GM19043 (cell line): ENCODE data around the gene NAMPT.
A peak's percentile ranks its signal among the peaks of the same experiment; 100 is the strongest.
"Not testable (repeated sequence)": the region's sequence is repeated elsewhere in the genome, so short reads cannot be mapped to it uniquely, and the experiment has no call there.

ENCODE experiments used
- ATAC-seq: cut with Tn5 transposase; IDR thresholded peaks from one replicate; pipeline ENCODE4 v1.9.1; 2021; ENCODE audit warnings: low read depth; ENCODE audit not compliant: unreplicated experiment

NAMPT gene

GRCh38 chr7:106305732-106306131 lies 20.9 kb upstream of the NAMPT start:
- ATAC-seq: no peak

DNA sequence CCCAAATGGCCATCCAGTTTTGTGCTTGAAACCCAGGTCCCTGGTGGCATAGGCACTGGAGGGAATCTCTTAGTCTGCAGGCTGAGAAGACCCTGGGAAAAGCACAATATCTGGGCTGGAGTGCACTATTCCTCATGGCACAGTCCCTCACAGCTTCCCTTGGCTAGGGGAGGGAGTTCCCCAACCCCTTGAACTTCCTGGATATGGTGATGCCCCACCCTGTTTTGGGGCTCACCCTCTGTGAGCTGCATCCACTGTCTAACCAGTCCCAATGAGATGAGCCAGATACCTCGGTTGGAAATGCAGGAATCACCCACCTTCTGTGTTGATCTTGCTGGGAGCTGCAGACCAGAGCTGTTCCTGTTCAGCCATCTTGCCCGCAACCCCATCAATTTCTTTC lies 19.8 kb upstream of the NAMPT start:
- no peak for ATAC-seq

DNA sequence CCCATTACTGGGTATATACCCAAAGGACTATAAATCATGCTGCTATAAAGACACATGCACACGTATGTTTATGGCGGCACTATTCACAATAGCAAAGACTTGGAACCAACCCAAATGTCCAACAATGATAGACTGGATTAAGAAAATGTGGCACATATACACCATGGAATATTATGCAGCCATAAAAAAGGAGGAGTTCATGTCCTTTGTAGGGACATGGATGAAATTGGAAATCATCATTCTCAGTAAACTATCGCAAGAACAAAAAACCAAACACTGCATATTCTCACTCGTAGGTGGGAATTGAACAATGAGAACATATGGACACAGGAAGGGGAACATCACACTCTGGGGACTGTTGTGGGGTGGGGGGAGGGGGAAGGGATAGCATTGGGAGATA lies 13.8 kb upstream of the NAMPT start:
- ATAC-seq: not testable (repeated sequence)

- ATAC-seq: not testable (repeated sequence)
Observed at GRCh38 chr7:106298155-106298554, 13.4 kb upstream of the NAMPT start.

DNA sequence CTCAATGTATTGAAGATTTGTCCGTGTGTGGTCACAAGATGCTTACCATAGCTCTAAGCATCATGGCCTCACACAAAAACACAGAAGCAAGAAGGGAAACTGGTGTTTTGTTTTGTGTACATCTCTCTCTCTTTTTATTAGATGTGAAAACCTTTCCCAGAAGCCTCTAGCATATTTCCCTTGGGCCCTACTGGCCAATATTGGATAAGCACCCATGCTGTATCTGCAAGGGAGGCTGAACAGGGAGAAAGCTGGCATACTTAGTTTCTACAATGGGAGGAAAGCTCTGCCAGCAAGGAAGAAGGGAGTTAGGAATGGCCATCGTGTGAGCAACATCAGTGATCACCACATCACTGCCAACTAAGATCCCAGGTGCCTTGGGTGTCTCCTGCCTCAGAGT lies 9.6 kb upstream of the NAMPT start:
- no peak for ATAC-seq

- ATAC-seq: no peak
Observed at GRCh38 chr7:106291247-106291646, 6.5 kb upstream of the NAMPT start.

DNA sequence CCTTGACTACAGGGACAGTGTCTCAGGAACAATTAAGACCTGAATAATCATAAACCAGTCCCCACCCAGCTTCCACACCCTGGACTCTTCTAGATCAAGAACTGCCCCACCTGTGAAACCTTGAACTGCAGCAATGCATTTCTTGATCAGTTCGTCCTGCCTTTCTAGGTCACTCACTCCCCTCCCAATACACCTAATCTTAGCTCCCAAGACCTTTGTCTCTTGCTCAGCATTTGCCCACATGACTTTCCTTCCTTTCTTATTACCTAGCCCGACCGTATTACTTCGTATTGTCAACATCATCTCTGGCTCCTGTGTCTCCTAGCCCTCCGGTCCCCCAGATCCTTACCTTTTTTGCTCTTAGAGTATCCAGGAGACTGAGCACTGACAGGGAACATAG lies 5.5 kb upstream of the NAMPT start:
- no peak for ATAC-seq

DNA sequence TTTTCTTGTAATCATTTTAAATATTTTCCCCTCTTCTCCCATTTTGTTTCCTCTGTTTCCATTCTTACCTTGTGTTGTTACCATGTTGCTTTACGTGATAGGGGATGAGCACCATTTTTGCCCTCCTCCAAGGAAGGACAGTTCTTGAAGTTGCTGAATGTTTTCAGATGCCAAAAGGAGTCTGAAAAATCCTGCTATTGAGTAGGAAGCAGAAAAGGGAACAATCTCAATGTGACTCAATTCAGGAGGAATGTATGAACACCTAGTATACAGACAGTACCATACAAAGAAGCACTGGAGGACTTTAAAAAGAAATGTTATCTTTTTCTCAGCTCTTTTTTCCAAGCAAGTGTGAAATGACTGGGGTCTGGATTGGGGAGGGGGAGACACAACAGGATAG lies 5.1 kb upstream of the NAMPT start:
- ATAC-seq: no peak

DNA sequence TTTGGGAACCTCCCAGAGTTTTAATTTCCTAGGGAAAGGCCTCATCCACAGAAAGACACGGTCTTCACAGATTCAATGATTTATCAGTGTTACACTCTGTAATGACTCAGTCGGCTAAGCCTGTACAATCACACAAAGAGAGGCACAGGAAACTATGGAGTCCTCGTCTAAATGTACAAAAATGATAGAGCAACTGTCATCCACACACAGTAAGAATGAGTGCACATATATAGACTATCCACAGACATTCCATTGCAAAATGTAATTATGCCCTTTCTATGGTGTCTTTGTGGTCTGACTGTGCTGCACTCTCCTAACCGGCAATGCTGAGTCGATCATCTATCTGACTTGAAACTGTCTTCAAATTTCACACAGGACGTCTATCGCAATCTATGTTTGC lies 3.5 kb upstream of the NAMPT start:
- no peak for ATAC-seq

DNA sequence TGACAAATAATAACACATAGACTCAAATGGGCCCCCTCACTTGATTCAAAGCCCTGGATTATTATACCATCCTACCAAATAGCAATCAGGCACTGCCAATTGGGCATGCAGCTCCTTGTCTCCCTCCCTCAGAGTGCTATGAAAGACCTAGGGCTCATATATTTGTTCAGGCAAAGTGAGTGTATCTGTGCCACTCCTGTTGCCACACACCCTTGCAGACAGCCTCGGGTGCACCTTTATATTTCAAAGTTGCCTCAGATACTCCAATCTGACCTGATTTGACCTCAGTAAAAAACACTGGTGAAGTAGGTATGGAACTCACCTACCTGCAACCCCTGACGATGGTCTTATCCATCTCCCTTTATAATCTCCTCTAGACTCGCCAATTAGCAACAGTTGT lies 3.0 kb upstream of the NAMPT start:
- ATAC-seq: no peak

DNA sequence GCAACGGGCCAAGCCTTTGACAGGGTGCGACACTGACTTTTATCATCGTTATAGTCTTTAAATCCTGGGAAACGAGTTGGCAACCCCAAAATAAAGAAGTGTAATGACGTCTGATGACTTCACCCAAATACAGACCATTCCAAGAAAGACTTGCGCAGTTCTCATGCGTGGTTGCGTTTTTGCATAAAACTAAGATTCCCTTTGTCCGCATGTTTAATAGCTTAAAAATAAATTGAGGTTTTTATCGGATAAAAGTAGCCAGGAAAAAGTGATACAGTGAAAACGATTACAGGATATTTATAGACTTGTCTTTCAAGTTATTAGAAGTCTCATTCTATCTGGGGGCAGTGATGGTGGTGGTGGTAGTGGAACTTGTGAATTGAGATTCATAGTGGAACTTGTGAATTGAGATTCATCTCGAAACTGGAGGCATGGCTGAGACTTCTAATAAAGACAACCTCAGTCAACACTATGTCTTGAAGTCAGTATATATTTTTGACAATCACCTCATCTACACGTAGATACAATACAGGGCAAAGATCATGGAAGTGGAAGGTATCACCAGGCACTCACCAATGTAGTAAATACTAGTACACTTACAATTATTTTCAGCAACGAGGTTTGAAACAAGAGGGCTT lies 1.2 kb upstream of the NAMPT start:
- ATAC-seq: peak; percentile 37

GRCh38 chr7:106285051-106285854 lies 470 bp upstream of the NAMPT start:
- ATAC-seq: peak; percentile 75

DNA sequence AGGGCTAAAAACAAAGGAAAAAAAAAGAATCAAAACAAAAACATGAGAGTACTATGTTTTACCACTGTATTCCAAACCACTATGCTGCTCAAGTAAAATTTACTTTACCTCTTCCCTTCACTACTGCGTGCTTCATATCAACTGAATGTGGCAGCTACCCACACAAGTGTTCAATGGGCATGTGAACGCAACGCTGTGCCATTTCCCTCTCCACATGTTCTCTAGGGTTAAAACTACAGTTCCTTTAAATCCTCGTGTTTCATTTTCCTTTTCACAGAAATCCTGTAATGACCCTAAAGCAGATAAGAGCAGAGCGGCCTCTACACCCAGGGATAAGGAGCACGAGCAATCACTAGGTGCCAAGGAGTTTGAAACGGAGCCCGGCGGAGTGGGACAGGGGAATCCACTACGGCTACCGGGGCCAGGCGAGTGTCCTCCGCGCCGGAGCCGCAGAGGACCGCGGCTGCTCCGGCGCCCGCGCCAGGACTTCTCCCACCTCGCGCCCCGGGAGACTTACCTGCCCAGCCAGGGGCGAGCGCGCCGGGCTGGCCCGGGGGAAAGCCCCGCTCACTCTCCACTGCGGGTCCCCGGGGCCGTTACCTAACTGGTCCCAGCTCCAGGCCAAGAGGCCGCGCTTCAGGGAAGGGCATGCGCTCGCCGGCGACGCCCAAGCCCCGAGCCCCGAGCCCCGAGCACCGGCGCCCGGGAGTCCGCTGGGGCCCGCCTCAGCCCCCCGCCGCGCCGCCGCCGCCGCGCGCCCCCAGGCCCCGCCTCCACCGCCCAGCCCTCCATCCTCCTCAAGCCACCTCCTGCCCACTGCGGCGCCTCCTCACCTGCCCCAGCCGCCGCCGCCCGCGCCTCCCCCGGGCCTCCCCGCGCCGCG lies 711 bp downstream of the NAMPT start:
- ATAC-seq: no peak

GRCh38 chr7:106283501-106283830 lies 1.3 kb downstream of the NAMPT start:
- no peak for ATAC-seq

- no peak for ATAC-seq
Observed at GRCh38 chr7:106282852-106283251, 1.9 kb downstream of the NAMPT start.

GRCh38 chr7:106282390-106282789 lies 2.4 kb downstream of the NAMPT start:
- ATAC-seq: no peak

- ATAC-seq: no peak
Observed at GRCh38 chr7:106281585-106282318, 3.0 kb downstream of the NAMPT start.

GRCh38 chr7:106281127-106281526 lies 3.7 kb downstream of the NAMPT start:
- no peak for ATAC-seq

DNA sequence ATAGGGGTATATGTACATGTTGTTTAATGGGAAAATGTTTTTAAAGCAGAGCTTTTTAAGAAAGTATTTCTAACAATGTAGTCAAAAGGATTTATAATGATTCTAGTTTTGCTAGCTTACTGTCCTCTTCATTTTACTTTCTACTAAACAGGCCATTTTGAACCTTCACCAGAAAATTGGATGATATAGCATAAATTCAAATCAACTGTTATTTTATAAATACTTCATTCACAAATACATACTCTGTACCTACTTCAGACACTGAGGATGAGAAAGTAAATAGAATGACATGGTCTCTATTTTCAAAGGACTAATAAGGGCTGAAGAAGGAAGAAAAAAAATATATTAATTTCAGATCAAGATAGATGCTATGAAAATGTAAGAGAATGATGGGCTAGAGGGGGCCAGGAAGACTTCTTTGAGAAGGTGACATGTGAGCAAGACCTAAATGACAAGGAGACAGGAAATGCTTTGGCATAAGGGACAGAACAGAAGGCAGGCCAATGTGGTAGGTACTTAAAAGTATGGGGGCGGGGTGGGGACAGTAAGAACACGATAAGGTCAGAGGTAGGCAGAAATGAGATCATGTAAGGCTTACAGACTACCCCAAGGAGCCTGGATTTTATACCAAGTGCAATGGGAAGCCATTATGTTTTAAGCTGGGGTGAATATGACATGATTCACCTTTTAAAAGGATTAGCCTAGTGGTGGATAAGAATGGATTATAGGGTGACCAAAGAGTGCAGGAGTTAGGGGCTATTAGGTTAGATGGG lies 5.2 kb downstream of the NAMPT start:
- no peak for ATAC-seq

DNA sequence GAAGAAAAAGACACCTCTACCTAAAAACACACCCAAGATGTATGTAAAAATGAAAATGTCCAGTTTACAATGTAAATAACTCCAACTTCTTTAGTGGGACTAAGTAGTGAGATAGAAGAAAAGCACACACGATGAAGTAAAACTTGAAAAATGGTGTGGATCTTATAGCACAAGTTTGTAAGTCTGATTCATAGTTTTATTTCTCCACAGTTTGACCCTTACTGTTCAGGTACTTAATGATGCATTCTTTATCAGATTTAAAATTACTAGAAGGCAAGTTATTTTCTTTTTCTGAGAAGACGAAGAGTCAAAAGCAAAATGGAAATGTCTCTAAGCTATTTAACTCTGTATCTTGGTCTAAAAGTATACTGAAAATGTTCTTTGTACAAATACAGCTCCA lies 6.1 kb downstream of the NAMPT start:
- ATAC-seq: no peak
